Fibroblast of the aortic adventitia (primary cell): ENCODE measurements around the gene CDAN1. TPM values are rescaled to one million over a fixed set of nuclear protein-coding genes. Genes with fewer than 3 reads are reported as not detected.

Source experiments
- DNase-seq: peaks from one replicate; pipeline ENCODE4 v3.0.0-alpha.2; 2010; ENCODE audit warnings: low read depth
- H3K4me3 ChIP-seq: 2 replicates; pipeline ENCODE4 v1.5.1; 2011; ENCODE audit warnings: low read depth, mild to moderate bottlenecking, control low read depth, low read length, moderate library complexity
- total RNA-seq: library from RNA; depleted of rRNA; stranded (reverse); fragments of >200 nt; gene quantifications from 2 replicates; pipeline ENCODE4 v1.2.3, GENCODE V29; 2012; ENCODE audit warnings: low replicate concordance
- TF ChIP-seq, protein P1 (sequence below): IDR thresholded peaks from 2 replicates; pipeline ENCODE4 v1.5.1; 2011; ENCODE audit warnings: mild to moderate bottlenecking, low read length, control low read depth, inconsistent platforms; ENCODE audit not compliant: insufficient read depth

CDAN1 gene, protein sequence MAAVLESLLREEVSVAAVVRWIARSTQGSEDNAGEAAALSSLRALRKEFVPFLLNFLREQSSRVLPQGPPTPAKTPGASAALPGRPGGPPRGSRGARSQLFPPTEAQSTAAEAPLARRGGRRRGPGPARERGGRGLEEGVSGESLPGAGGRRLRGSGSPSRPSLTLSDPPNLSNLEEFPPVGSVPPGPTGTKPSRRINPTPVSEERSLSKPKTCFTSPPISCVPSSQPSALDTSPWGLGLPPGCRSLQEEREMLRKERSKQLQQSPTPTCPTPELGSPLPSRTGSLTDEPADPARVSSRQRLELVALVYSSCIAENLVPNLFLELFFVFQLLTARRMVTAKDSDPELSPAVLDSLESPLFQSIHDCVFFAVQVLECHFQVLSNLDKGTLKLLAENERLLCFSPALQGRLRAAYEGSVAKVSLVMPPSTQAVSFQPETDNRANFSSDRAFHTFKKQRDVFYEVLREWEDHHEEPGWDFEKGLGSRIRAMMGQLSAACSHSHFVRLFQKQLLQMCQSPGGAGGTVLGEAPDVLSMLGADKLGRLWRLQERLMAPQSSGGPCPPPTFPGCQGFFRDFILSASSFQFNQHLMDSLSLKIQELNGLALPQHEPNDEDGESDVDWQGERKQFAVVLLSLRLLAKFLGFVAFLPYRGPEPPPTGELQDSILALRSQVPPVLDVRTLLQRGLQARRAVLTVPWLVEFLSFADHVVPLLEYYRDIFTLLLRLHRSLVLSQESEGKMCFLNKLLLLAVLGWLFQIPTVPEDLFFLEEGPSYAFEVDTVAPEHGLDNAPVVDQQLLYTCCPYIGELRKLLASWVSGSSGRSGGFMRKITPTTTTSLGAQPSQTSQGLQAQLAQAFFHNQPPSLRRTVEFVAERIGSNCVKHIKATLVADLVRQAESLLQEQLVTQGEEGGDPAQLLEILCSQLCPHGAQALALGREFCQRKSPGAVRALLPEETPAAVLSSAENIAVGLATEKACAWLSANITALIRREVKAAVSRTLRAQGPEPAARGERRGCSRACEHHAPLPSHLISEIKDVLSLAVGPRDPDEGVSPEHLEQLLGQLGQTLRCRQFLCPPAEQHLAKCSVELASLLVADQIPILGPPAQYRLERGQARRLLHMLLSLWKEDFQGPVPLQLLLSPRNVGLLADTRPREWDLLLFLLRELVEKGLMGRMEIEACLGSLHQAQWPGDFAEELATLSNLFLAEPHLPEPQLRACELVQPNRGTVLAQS
- 4.1 and 8.7 TPM in 2 replicates for total RNA-seq

DNA sequence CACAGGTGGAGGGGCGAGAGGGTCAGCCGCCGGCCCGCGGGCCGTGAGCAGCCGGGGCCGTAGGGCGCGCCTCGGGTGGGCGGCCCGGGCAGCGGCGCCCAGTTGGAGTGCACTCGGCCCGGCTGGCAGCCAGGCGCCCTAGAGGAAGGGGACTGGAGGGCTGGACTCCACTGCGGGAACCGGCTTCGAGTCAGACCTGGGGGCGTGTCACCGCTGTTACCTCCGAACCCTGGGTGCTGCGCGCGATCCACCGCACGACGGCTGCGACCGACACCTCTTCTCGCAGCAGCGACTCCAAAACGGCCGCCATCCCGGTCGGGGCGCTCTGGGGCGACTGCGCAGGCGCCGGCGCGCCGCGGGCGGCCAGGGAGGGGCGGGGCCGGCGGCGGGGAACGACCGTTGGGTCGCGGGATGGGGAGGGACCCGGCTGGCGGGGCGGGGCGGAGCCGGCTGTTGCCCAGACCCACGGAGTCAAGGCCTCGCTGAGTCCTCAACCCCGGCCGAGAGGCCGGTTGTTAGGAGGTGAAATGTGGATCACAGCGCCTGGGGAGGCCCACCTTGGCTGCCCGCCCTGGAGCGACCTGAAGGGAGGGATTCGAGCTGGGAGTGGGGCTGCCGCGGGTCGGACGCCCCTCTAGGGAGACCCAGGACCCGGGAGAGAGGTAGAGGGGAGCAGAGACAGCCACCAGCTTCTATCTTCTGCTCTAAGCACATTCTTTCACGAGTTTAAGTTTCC, at the start of gene CDAN1:
Gene CDAN1 (minus strand): TSS at position 336 of the 736 bp plus-strand sequence. CDS start 26 bp downstream, at position 310.
- DNase-seq, result peak; percentile 75
- H3K4me3 ChIP-seq, result peak within 1 kb of the TSS; percentile 90
- TF ChIP-seq, protein P1, sequence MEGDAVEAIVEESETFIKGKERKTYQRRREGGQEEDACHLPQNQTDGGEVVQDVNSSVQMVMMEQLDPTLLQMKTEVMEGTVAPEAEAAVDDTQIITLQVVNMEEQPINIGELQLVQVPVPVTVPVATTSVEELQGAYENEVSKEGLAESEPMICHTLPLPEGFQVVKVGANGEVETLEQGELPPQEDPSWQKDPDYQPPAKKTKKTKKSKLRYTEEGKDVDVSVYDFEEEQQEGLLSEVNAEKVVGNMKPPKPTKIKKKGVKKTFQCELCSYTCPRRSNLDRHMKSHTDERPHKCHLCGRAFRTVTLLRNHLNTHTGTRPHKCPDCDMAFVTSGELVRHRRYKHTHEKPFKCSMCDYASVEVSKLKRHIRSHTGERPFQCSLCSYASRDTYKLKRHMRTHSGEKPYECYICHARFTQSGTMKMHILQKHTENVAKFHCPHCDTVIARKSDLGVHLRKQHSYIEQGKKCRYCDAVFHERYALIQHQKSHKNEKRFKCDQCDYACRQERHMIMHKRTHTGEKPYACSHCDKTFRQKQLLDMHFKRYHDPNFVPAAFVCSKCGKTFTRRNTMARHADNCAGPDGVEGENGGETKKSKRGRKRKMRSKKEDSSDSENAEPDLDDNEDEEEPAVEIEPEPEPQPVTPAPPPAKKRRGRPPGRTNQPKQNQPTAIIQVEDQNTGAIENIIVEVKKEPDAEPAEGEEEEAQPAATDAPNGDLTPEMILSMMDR, result no peak

DNA sequence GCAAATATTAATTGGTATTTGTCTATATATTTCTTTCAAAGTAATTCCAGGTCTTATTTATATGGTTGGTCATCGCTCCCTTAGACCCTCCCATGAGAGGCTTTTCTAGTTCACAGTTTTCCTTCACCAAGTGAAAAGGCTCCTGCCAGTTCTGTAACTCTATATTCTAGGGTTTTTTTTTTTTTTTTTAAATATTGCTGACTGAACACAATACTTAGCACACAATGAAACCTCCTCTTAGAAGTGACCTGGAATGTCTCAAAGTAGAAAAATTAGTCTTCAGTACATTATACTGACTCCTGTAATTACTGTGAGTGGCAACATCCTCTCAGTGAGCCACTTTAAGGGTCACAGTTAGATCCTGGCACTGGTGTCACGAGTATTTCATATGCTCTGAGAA, 48.6 kb upstream of the CDAN1 start:
- TF ChIP-seq, protein P1, result no peak
- DNase-seq, result no peak
- H3K4me3 ChIP-seq, result no peak overlapping the region

DNA sequence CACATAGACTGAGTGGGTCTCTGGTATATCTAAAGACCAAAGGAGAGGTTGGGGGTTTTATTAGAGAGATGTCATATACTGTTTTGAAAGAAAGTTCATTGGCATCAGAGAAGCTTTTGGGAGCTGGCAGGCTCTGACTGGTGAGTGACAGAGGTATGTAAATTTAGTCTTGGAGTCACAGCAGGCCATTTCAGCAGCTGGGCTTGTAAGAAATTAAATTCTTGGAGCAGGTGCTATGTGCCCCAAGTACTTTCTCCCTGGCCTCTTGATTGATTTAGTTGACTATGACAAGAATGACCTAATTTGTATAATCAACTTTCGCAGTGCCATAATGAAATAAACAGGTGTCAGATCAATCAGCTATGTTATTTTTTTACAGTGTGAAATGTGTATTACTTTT, 47.8 kb upstream of the CDAN1 start:
- TF ChIP-seq, protein P1, result no peak
- no peak overlapping the region for H3K4me3 ChIP-seq
- no peak for DNase-seq

DNA sequence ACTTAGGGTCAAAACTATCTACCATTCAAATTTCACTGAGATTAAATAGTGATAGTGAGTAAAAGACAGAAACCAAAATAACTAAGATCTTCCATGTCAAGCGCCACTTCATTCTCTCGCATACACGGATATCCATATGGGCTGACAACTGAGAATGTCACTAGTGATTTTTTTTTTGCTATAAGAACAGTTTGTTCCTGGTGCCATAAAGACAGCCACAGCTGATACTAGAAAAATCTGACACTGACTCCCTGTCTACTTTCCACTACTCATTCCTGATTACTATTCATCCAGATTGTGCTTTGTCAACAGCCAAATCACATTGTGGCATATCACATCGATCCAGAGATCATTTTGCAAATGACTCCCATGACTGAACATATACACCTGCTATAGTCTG, 45.8 kb upstream of the CDAN1 start:
- TF ChIP-seq, protein P1, result no peak
- no peak overlapping the region for H3K4me3 ChIP-seq
- no peak for DNase-seq

DNA sequence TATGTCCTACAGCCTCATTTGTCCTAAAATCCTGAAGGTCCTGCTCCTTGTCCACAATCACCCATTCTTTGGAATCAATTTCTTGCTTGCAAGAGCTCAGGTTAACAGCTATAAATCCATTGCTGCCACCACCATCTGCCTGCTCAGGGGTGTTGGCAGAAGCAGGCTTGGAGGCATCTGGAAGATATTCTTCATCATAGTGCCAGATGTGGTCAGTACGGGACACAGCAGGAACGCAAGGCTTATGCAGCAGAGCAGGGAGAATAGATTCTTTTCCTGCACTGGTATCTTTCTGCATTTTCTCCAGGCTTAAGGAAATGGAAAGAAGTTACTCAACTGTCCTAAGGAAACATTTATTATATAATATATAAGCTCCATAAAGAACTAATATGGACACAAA, 38.5 kb upstream of the CDAN1 start:
- no peak for DNase-seq
- H3K4me3 ChIP-seq, result no peak overlapping the region
- TF ChIP-seq, protein P1, result no peak

DNA sequence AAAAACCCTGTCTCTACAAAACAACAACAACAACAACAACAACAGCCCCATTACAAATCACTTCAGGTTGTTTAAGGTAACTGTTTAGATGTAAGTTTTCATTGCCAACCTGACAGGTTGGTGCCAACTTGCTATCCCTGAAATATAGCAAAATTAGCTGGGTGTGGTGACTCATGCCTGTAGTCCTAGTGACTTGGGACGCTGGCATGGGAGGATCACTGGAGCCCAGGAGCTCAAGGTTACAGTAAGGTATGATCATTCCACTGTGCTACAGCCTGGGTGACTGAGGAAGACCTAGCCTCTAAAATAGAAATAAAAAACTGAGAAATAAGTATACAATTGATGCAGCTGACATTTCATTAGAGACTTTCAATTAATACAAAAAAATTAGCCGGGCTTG, 36.0 kb upstream of the CDAN1 start:
- DNase-seq, result no peak
- TF ChIP-seq, protein P1, result no peak
- no peak overlapping the region for H3K4me3 ChIP-seq
